K562 (cell line): ENCODE results near the gene TMEM39B. TPM values are rescaled to one million over a fixed set of nuclear protein-coding genes. Genes with fewer than 3 reads are reported as not detected.

Source experiments
- C11orf30 ChIP-seq: fragments of 450-650 bp; IDR thresholded peaks from 2 replicates; pipeline ENCODE4 v1.6.1; 2016; ENCODE audit warnings: low read depth, mild to moderate bottlenecking
- HDGF ChIP-seq: fragments of 450-650 bp; IDR thresholded peaks from 2 replicates; pipeline ENCODE4 v1.6.1; 2016
- LARP7 ChIP-seq: fragments of 450-650 bp; IDR thresholded peaks from 2 replicates; pipeline ENCODE4 v1.6.1; 2016
- SMAD2 ChIP-seq: fragments of 150-350 bp; IDR thresholded peaks from 2 replicates; pipeline ENCODE4 v1.6.1; 2014; ENCODE audit warnings: low read depth, mild to moderate bottlenecking, low read length
- SMC3 ChIP-seq: conservative IDR thresholded peaks from 2 replicates; pipeline ENCODE4 v1.6.1; 2011; ENCODE audit warnings: low read depth, low read length, improper control_type of control experiment; ENCODE audit not compliant: insufficient read depth
- ZNF121 ChIP-seq: sonication (generic); formaldehyde crosslinking; conservative IDR thresholded peaks from 2 replicates; pipeline ENCODE4 v1.8.0; 2022; ENCODE audit warnings: missing genetic modification reagents
- polyA plus RNA-seq, 8 experiments: library from polyadenylated mRNA; depleted of rRNA in 4 of 8; stranded (reverse) in 5 of 8; unstranded in 3 of 8; fragments of >200 nt; fragmentation: Nextera tagmentation in 2 of 8; fragmentation: Illumina TruSeq in 1 of 8; extraction: Ambion mirVana in 2 of 8; extraction: Trizol in 1 of 8; gene quantifications; 2 replicates each; pipeline versions ENCODE4 v1.2.1 to v1.2.3, GENCODE V29; 2011 to 2014; ENCODE audit warnings: inconsistent platforms in 1 of 8, missing spikeins in 1 of 8
- total RNA-seq, 7 experiments: library from RNA; depleted of rRNA in 6 of 7; stranded (reverse); fragments of >200 nt in 6 of 7; fragmentation: Illumina TruSeq in 2 of 7; extraction: Trizol in 2 of 7; gene quantifications; 2 replicates each; pipeline versions ENCODE4 v1.2.1 to v1.2.3, GENCODE V29; 2011 to 2021; ENCODE audit warnings: low replicate concordance in 1 of 7
- TF ChIP-seq, protein P1 (sequence below): fragments of 200-600 bp; sonication (generic); IDR thresholded peaks from one replicate; pipeline ENCODE4 v1.6.1; 2012; ENCODE audit warnings: mild to moderate bottlenecking, low read depth, low read length, inconsistent platforms
- TF ChIP-seq, protein P2 (sequence below), 2 experiments: fragments of 450-650 bp in 1 of 2; sonication (generic) in 1 of 2; formaldehyde crosslinking; conservative IDR thresholded peaks; 2 replicates each; pipeline versions ENCODE4 v1.4.0 to v1.8.1; 2020 to 2022; ENCODE audit warnings: mild to moderate bottlenecking in 1 of 2, missing genetic modification reagents in 1 of 2
- TF ChIP-seq, protein P3 (sequence below), 3 experiments: IDR thresholded peaks in 2 of 3; conservative IDR thresholded peaks in 1 of 3; 2 replicates each; pipeline ENCODE4 v1.5.1; 2011 to 2012; ENCODE audit warnings: low read length in 3 of 3, mild to moderate bottlenecking in 3 of 3, control low read depth in 2 of 3, improper control_type of control experiment in 1 of 3, inconsistent platforms in 1 of 3, low read depth in 1 of 3, mixed read lengths in 1 of 3, moderate library complexity in 1 of 3; ENCODE audit not compliant: insufficient read depth in 2 of 3
- TF ChIP-seq, protein P4 (sequence below): fragments of 450-650 bp; IDR thresholded peaks from 2 replicates; pipeline ENCODE4 v1.6.1; 2016

TMEM39B gene
- total and polyA plus RNA-seq, 9 of the 15 experiments (the other 6 are each of a cell fraction or from before 2014, with no cell fraction given), result 0.92 to 28.5 (median 9.7) TPM

DNA sequence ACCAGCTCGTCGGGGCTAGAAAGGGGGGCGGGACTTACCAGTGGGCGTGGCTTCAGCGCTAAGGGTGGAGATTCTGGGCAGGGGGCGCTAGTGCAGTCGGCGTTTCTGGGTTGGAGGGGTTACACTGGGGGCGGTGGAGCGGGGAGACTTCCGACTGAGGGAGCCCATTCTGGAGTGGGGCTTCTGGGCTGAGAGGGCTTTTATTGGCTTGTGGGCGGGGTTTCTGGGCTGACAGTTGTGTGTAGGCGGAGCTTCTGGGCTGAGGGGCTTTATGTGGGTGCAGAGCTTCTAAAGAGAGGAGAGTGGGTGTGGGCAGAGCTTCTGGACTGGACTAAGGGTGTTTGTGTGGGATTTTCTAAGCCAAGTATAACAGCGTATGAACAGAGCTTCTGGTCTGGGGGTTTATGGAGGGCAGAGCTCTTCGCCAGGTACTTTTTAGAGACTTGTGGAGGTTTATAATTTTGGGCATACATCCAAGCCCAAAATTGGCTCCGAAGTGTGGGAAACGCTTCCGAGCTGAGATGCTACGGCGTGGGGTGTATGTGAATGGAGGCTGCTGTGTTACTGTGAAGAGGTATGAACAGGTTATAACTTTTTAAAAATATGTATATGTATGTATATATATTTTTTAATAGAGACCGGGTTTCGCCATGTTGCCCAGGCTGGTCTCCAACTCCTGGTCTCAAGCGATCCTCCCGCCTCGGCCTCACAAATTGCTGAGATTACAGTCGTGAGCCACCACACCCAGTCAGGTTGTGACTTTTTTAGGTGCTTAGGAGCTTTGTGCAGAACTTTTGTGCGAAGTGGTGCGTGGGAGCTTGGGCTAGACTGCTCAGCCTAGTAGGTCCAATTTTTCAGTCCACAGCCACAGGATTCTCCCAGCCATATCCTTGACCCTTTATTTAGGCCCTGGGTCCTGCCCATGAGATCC, 825 bp downstream of the TMEM39B start (continued):
- TF ChIP-seq, protein P1, sequence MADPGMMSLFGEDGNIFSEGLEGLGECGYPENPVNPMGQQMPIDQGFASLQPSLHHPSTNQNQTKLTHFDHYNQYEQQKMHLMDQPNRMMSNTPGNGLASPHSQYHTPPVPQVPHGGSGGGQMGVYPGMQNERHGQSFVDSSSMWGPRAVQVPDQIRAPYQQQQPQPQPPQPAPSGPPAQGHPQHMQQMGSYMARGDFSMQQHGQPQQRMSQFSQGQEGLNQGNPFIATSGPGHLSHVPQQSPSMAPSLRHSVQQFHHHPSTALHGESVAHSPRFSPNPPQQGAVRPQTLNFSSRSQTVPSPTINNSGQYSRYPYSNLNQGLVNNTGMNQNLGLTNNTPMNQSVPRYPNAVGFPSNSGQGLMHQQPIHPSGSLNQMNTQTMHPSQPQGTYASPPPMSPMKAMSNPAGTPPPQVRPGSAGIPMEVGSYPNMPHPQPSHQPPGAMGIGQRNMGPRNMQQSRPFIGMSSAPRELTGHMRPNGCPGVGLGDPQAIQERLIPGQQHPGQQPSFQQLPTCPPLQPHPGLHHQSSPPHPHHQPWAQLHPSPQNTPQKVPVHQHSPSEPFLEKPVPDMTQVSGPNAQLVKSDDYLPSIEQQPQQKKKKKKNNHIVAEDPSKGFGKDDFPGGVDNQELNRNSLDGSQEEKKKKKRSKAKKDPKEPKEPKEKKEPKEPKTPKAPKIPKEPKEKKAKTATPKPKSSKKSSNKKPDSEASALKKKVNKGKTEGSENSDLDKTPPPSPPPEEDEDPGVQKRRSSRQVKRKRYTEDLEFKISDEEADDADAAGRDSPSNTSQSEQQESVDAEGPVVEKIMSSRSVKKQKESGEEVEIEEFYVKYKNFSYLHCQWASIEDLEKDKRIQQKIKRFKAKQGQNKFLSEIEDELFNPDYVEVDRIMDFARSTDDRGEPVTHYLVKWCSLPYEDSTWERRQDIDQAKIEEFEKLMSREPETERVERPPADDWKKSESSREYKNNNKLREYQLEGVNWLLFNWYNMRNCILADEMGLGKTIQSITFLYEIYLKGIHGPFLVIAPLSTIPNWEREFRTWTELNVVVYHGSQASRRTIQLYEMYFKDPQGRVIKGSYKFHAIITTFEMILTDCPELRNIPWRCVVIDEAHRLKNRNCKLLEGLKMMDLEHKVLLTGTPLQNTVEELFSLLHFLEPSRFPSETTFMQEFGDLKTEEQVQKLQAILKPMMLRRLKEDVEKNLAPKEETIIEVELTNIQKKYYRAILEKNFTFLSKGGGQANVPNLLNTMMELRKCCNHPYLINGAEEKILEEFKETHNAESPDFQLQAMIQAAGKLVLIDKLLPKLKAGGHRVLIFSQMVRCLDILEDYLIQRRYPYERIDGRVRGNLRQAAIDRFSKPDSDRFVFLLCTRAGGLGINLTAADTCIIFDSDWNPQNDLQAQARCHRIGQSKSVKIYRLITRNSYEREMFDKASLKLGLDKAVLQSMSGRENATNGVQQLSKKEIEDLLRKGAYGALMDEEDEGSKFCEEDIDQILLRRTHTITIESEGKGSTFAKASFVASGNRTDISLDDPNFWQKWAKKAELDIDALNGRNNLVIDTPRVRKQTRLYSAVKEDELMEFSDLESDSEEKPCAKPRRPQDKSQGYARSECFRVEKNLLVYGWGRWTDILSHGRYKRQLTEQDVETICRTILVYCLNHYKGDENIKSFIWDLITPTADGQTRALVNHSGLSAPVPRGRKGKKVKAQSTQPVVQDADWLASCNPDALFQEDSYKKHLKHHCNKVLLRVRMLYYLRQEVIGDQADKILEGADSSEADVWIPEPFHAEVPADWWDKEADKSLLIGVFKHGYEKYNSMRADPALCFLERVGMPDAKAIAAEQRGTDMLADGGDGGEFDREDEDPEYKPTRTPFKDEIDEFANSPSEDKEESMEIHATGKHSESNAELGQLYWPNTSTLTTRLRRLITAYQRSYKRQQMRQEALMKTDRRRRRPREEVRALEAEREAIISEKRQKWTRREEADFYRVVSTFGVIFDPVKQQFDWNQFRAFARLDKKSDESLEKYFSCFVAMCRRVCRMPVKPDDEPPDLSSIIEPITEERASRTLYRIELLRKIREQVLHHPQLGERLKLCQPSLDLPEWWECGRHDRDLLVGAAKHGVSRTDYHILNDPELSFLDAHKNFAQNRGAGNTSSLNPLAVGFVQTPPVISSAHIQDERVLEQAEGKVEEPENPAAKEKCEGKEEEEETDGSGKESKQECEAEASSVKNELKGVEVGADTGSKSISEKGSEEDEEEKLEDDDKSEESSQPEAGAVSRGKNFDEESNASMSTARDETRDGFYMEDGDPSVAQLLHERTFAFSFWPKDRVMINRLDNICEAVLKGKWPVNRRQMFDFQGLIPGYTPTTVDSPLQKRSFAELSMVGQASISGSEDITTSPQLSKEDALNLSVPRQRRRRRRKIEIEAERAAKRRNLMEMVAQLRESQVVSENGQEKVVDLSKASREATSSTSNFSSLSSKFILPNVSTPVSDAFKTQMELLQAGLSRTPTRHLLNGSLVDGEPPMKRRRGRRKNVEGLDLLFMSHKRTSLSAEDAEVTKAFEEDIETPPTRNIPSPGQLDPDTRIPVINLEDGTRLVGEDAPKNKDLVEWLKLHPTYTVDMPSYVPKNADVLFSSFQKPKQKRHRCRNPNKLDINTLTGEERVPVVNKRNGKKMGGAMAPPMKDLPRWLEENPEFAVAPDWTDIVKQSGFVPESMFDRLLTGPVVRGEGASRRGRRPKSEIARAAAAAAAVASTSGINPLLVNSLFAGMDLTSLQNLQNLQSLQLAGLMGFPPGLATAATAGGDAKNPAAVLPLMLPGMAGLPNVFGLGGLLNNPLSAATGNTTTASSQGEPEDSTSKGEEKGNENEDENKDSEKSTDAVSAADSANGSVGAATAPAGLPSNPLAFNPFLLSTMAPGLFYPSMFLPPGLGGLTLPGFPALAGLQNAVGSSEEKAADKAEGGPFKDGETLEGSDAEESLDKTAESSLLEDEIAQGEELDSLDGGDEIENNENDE, result no peak
- TF ChIP-seq, protein P2, sequence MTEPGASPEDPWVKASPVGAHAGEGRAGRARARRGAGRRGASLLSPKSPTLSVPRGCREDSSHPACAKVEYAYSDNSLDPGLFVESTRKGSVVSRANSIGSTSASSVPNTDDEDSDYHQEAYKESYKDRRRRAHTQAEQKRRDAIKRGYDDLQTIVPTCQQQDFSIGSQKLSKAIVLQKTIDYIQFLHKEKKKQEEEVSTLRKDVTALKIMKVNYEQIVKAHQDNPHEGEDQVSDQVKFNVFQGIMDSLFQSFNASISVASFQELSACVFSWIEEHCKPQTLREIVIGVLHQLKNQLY (CRISPR knock-in tag; conservative IDR thresholded peaks at IDR 0.05), result no peak
- TF ChIP-seq LARP7, result 0 out of 2 replicates have a peak, but pooled peaks have one; percentile 15
- no peak for TF ChIP-seq C11orf30
- TF ChIP-seq SMC3, result no peak
- TF ChIP-seq HDGF, result peak; percentile 66; the same call in 1 of the 2 replicates
- TF ChIP-seq SMAD2, result no peak
- TF ChIP-seq, protein P3, sequence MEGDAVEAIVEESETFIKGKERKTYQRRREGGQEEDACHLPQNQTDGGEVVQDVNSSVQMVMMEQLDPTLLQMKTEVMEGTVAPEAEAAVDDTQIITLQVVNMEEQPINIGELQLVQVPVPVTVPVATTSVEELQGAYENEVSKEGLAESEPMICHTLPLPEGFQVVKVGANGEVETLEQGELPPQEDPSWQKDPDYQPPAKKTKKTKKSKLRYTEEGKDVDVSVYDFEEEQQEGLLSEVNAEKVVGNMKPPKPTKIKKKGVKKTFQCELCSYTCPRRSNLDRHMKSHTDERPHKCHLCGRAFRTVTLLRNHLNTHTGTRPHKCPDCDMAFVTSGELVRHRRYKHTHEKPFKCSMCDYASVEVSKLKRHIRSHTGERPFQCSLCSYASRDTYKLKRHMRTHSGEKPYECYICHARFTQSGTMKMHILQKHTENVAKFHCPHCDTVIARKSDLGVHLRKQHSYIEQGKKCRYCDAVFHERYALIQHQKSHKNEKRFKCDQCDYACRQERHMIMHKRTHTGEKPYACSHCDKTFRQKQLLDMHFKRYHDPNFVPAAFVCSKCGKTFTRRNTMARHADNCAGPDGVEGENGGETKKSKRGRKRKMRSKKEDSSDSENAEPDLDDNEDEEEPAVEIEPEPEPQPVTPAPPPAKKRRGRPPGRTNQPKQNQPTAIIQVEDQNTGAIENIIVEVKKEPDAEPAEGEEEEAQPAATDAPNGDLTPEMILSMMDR (IDR thresholded peaks at IDR 0.05 in 2 of 3, conservative IDR thresholded peaks at IDR 0.05 in 1 of 3; ENCODE audit: insufficient read depth in 2 of 3, low read depth in 1 of 3, low read length in 3 of 3), result peak; percentile 43 to 59 (median 46); a peak in 4 of 6 replicates
- no peak for TF ChIP-seq ZNF121
- TF ChIP-seq, protein P4, sequence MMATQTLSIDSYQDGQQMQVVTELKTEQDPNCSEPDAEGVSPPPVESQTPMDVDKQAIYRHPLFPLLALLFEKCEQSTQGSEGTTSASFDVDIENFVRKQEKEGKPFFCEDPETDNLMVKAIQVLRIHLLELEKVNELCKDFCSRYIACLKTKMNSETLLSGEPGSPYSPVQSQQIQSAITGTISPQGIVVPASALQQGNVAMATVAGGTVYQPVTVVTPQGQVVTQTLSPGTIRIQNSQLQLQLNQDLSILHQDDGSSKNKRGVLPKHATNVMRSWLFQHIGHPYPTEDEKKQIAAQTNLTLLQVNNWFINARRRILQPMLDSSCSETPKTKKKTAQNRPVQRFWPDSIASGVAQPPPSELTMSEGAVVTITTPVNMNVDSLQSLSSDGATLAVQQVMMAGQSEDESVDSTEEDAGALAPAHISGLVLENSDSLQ, result peak; percentile 69; the same call in 1 of the 2 replicates
